ENCODE measurements around the gene ARHGAP11A. TPM values are rescaled to one million over a fixed set of nuclear protein-coding genes. Genes with fewer than 3 reads are reported as not detected.

Gene ARHGAP11A
- total RNA-seq, 1 donor from 2014 or later, result 4.0 TPM

GRCh38 chr15:32677238-32677750 is 62.0 kb downstream of the ARHGAP11A start:
- no peaks in the 10 kb centered on the region for H3K36me3 ChIP-seq
- no peaks in the 10 kb centered on the region for H3K9me3 ChIP-seq
- H3K27ac ChIP-seq, result no peak overlapping the region
- DNase-seq (no peak), ATAC-seq (no peak)
- TF ChIP-seq, protein P1, sequence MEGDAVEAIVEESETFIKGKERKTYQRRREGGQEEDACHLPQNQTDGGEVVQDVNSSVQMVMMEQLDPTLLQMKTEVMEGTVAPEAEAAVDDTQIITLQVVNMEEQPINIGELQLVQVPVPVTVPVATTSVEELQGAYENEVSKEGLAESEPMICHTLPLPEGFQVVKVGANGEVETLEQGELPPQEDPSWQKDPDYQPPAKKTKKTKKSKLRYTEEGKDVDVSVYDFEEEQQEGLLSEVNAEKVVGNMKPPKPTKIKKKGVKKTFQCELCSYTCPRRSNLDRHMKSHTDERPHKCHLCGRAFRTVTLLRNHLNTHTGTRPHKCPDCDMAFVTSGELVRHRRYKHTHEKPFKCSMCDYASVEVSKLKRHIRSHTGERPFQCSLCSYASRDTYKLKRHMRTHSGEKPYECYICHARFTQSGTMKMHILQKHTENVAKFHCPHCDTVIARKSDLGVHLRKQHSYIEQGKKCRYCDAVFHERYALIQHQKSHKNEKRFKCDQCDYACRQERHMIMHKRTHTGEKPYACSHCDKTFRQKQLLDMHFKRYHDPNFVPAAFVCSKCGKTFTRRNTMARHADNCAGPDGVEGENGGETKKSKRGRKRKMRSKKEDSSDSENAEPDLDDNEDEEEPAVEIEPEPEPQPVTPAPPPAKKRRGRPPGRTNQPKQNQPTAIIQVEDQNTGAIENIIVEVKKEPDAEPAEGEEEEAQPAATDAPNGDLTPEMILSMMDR (IDR thresholded peaks at IDR 0.05), result no peak
- H3K4me3 ChIP-seq, result no peak overlapping the region
- H3K27me3 ChIP-seq, result no peaks in the 10 kb centered on the region
- peaks cover 5% of the 10 kb centered on the region for H3K4me1 ChIP-seq
- intact Hi-C loops (cut with DNase I), result no loop called here

DNA sequence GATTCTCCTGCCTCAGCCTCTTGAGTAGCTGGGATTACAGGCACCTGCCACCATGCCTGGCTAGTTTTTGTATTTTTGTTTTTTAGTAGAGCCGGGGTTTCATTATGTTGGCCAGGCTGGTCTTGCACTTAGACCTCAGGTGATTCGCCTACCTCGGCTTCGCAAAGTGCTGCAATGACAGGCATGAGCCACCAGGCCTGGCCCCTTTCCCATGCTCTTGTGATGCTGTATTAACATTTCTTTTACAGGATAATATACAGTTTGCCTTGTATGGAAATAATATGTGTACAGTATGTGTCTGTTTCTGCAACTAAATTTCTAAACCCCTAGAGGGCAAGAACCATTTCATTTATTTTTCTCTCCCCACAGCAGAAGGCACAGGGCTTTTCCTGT is 64.0 kb downstream of the ARHGAP11A start:
- Histone ChIP-seq H3K36me3 (no peaks in the 10 kb centered on the region), H3K27me3 (no peaks in the 10 kb centered on the region), H3K9me3 (no peaks in the 10 kb centered on the region), H3K4me1 (peaks cover 13% of the 10 kb centered on the region), H3K27ac (no peak overlapping the region), H3K4me3 (no peak overlapping the region)
- intact Hi-C loops (cut with DNase I), result no loop called here
- no peak for ATAC-seq
- TF ChIP-seq, protein P1 (IDR thresholded peaks at IDR 0.05), result no peak
- DNase-seq, result no peak

- TF ChIP-seq, protein P1 (IDR thresholded peaks at IDR 0.05), result no peak
- Histone ChIP-seq H3K36me3 (no peaks in the 10 kb centered on the region), H3K27ac (no peak overlapping the region), H3K4me3 (no peak overlapping the region), H3K27me3 (no peaks in the 10 kb centered on the region), H3K9me3 (no peaks in the 10 kb centered on the region), H3K4me1 (peaks cover 13% of the 10 kb centered on the region)
- peak; percentile 35 for ATAC-seq
- intact Hi-C loops (cut with DNase I), result no loop called here
- DNase-seq, result no peak
These were observed 67.3 kb downstream of the ARHGAP11A start for GRCh38 chr15:32682569-32682968.

- Histone ChIP-seq H3K36me3 (no peaks in the 10 kb centered on the region), H3K27me3 (no peaks in the 10 kb centered on the region), H3K4me1 (peaks cover 13% of the 10 kb centered on the region), H3K27ac (no peak overlapping the region), H3K4me3 (no peak overlapping the region), H3K9me3 (no peaks in the 10 kb centered on the region)
- DNase-seq, result no peak
- TF ChIP-seq, protein P1 (IDR thresholded peaks at IDR 0.05), result no peak
- intact Hi-C loops (cut with DNase I), result no loop called here
- no peak for ATAC-seq
These were observed 67.8 kb downstream of the ARHGAP11A start for GRCh38 chr15:32682977-32683630.

DNA sequence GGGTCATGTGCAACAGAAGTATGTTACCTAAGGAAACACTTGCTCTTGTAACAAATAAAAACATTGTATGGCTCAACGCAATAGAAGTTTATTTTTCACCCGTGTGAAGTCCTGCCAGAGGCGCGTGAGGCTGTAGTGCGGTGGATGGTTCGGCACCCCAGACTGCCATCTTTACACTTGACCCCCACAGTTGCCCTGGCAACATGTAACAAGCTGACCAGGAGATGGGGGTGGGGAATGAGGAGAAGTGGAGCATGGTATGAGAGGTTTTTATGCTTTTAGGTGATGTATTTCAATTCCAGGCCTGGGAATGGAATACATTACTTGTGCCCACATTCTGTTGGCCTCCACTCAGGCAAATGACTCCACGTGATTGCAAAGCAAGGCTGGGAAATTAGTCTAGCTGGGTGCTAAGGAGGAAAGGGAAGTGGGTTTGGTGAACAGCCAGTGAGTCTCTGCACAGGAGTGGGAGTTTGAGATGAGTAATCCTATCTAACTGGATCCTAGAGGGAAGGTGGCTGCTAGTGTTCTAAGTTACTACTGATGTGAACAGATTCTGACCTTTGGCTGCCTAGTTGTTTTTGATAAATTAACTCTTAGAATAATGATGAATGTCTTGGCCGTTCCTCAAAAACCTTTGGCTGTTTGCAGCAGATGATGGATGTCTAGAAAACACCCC is 68.7 kb downstream of the ARHGAP11A start:
- Histone ChIP-seq H3K4me3 (no peak overlapping the region), H3K9me3 (no peaks in the 10 kb centered on the region), H3K36me3 (no peaks in the 10 kb centered on the region), H3K27ac (no peak overlapping the region), H3K27me3 (no peaks in the 10 kb centered on the region), H3K4me1 (peaks cover 13% of the 10 kb centered on the region)
- intact Hi-C loops (cut with DNase I), result no loop called here
- TF ChIP-seq, protein P1 (IDR thresholded peaks at IDR 0.05), result no peak
- peak; percentile 91 for ATAC-seq
- DNase-seq, result no peak
